OCI-LY1 (cell line): ENCODE results near the gene CCDC9B.

Source experiments
- CTCF ChIP-seq: fragments of 200-600 bp; sonication (generic), shearing (Covaris generic); IDR thresholded peaks from 2 replicates; pipeline ENCODE4 v1.5.1; 2017; ENCODE audit warnings: mild to moderate bottlenecking, antibody characterized with exemption, low read length, moderate library complexity, mixed read lengths
- EZH2 ChIP-seq: fragments of 200-600 bp; sonication (generic), shearing (Covaris generic); IDR thresholded peaks from 2 replicates; pipeline ENCODE4 v1.8.0; 2017; ENCODE audit warnings: borderline replicate concordance, mixed run types, mild to moderate bottlenecking, antibody characterized with exemption, low read length, moderate library complexity, mixed read lengths

DNA sequence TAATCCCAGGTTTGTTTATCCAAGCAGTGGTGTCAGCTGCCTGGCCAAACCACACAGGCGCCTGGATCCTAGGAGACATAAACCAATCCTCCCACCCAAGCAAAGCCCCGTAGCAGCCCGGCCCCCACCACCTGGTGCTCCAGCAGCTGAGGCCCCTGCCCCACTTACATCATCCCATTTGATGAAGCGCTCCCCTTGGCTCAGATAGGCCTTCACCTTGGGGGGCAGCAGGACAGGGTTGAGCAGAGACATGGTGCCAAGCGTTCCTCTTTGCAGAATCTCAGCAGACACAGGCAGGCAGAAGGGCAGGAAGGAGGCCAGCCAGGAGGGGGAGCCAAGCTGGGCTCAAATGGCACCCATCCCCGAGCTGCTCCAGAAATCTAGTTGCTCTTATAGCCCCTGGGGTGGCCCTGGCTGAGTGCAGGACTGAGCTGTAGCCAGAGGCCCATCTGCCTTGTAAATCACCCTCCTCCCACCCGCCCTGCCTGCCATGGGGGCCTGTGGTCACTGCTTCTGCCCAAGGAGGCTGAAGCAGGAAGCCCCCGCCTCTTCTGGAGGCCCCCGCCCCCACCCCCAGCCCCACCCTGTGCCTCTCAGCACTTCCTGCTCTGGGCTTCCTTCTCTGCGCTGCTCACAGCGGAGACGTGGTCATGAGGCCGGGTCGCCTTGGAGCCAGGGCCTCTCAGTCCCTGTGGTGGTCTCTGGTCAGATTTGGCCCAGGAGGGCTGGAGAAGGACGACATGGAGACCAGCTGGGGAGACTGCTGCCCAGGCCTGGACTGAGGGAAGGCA lies 33.1 kb downstream of the CCDC9B start, which contains the start of gene PLCB2:
- no peak for TF ChIP-seq EZH2
- TF ChIP-seq CTCF, result peak; percentile 35; the same call in 1 of the 2 replicates
